Measurements from ENCODE around the gene SEBOX. TPM values are rescaled to one million over a fixed set of nuclear protein-coding genes. Genes with fewer than 3 reads are reported as not detected.

Gene SEBOX
- total RNA-seq, 4 donors from 2014 or later = not detected

GRCh38 chr17:28381141-28381825 lies 16.3 kb upstream of the SEBOX start:
- H3K27ac ChIP-seq = no peak overlapping the region
- H3K9me3 ChIP-seq = no peaks in the 10 kb centered on the region
- H3K27me3 ChIP-seq = no peaks in the 10 kb centered on the region
- TF ChIP-seq POLR2A (IDR thresholded peaks at IDR 0.05) (no peak), CTCF (IDR thresholded peaks at IDR 0.05) (no peak)
- intact Hi-C loops (cut with DNase I; ENCODE audit: low total_unique reads) = no loop called here
- no peaks in the 10 kb centered on the region for H3K4me1 ChIP-seq
- no peak for DNase-seq
- H3K4me3 ChIP-seq = no peak overlapping the region
- no peaks in the 10 kb centered on the region for H3K36me3 ChIP-seq

- no peaks in the 10 kb centered on the region for H3K36me3 ChIP-seq
- no peak overlapping the region for H3K27ac ChIP-seq
- H3K4me3 ChIP-seq = no peak overlapping the region
- no peak for DNase-seq
- no peaks in the 10 kb centered on the region for H3K9me3 ChIP-seq
- no peaks in the 10 kb centered on the region for H3K27me3 ChIP-seq
- intact Hi-C loops (cut with DNase I; ENCODE audit: low total_unique reads) = no loop called here
- no peak for TF ChIP-seq POLR2A (IDR thresholded peaks at IDR 0.05)
- TF ChIP-seq CTCF (IDR thresholded peaks at IDR 0.05) = no peak
- no peaks in the 10 kb centered on the region for H3K4me1 ChIP-seq
These were observed 15.1 kb upstream of the SEBOX start for GRCh38 chr17:28379814-28380801.

GRCh38 chr17:28372945-28373274 lies 7.9 kb upstream of the SEBOX start:
- H3K27ac ChIP-seq = no peak overlapping the region
- no peaks in the 10 kb centered on the region for H3K36me3 ChIP-seq
- no peak for TF ChIP-seq CTCF (IDR thresholded peaks at IDR 0.05)
- no peak for TF ChIP-seq POLR2A (IDR thresholded peaks at IDR 0.05)
- H3K27me3 ChIP-seq = no peaks in the 10 kb centered on the region
- no peak overlapping the region for H3K4me3 ChIP-seq
- intact Hi-C loops (cut with DNase I; ENCODE audit: low total_unique reads) = no loop called here
- no peak for DNase-seq
- peaks cover 5 to 10% of the 10 kb centered on the region in 2 donors for H3K4me1 ChIP-seq
- no peaks in the 10 kb centered on the region for H3K9me3 ChIP-seq

GRCh38 chr17:28372203-28372944 lies 7.4 kb upstream of the SEBOX start:
- Histone ChIP-seq H3K27me3 (no peaks in the 10 kb centered on the region), H3K27ac (peak overlapping the region; percentile 77 to 83), H3K9me3 (no peaks in the 10 kb centered on the region), H3K36me3 (no peaks in the 10 kb centered on the region), H3K4me3 (peak overlapping the region; percentile 50 to 55), H3K4me1 (peaks cover 5 to 10% of the 10 kb centered on the region in 2 donors)
- intact Hi-C loops (cut with DNase I; ENCODE audit: low total_unique reads) = no loop called here
- TF ChIP-seq CTCF (IDR thresholded peaks at IDR 0.05) = no peak
- TF ChIP-seq POLR2A (IDR thresholded peaks at IDR 0.05) = no peak
- DNase-seq = no peak

Measured in uterus (tissue), 4 donors.